ENCODE data around the gene DZANK1. TPM values are rescaled to one million over a fixed set of nuclear protein-coding genes. Genes with fewer than 3 reads are reported as not detected.
A peak's percentile ranks its signal among the peaks of the same experiment; 100 is the strongest.

The DZANK1 gene
- total and polyA plus RNA-seq, 9 of the 15 experiments (the other 6 are each of a cell fraction or from before 2014, with no cell fraction given), result 0.04 to 0.18 (median 0.11) TPM; not detected in 2

- peak overlapping the region; percentile 79 for H3K4me3 ChIP-seq
- H2AFZ ChIP-seq (ENCODE audit: low read depth, low read length), result peak overlapping the region; percentile 97
- H3K27me3 ChIP-seq (ENCODE audit: control insufficient read depth in 2 of 2, insufficient read depth in 2 of 2, low read length in 2 of 2), result no peaks in the 10 kb centered on the region
- peak overlapping the region; percentile 96 for H3K27ac ChIP-seq (ENCODE audit: extremely low read depth, low read depth, low read length)
- peaks cover 0 to 6% of the 10 kb centered on the region in 2 experiments; a peak in 2 of 5 replicates for H3K4me1 ChIP-seq (replicated peaks in 1 of 2; ENCODE audit: control insufficient read depth in 2 of 2, insufficient read depth in 2 of 2, low read length in 2 of 2)
- H3K9me3 ChIP-seq (replicated peaks; ENCODE audit: control insufficient read depth, insufficient read depth, low read depth, low read length), result no peaks in the 10 kb centered on the region
- peak overlapping the region; percentile 86 for H3K4me2 ChIP-seq (ENCODE audit: insufficient read depth, low read length)
- H3K79me2 ChIP-seq (ENCODE audit: control insufficient read depth, insufficient read depth, low read length), result peaks cover 17% of the 10 kb centered on the region
- POLR2A ChIA-PET, result interaction anchor here (0.7 to 1.9 kb wide), 5 partner anchors 9 to 372 kb away, joined by 3 to 8 read pairs (median 6); partner anchors contain the start of genes DZANK1, POLR3F and RBBP9
- CTCF ChIA-PET (ENCODE audit: low intra/inter-chr PET ratio), result no interaction called here
- H3K9me1 ChIP-seq (ENCODE audit: control insufficient read depth, insufficient read depth, low read length), result no peaks in the 10 kb centered on the region
- H3K9ac ChIP-seq (ENCODE audit: insufficient read depth in 1 of 2, low read depth in 2 of 2, low read length in 2 of 2), result peak overlapping the region in 1 of 2 experiments; percentile 84; a peak in 3 of 4 replicates
- intact Hi-C loops (cut with micrococcal nuclease), result no loop called here
- 35% methylated on average over 7 of the region's 8 CpGs for WGBS (ENCODE audit: insufficient coverage, low coverage, missing lambda C conversion rate)
- no peaks in the 10 kb centered on the region for H4K20me1 ChIP-seq (replicated peaks; ENCODE audit: control insufficient read depth, insufficient read depth, low read length)
- in situ Hi-C loops (cut with MboI), result no loop called here
- H3K36me3 ChIP-seq (ENCODE audit: control insufficient read depth, insufficient read depth, low read length), result peaks cover 18% of the 10 kb centered on the region
- FAIRE-seq (peak; percentile 32), ATAC-seq (0 out of 3 replicates have a peak, but pooled peaks have one; percentile 12), DNase-seq (ENCODE audit: extremely low read depth in 1 of 4, low spot score in 3 of 4) (peak in 1 of 4 experiments; percentile 21)
- BruUV-seq (replicated peaks), result no TSS peak
- no peak for TF ChIP-seq ZBTB40 (IDR thresholded peaks at IDR 0.05)
- no peak for TF ChIP-seq ZBTB40 (CRISPR knock-in tag; IDR thresholded peaks at IDR 0.05)
- no peak for TF ChIP-seq ZBED1 (IDR thresholded peaks at IDR 0.05)
- no peak for TF ChIP-seq HINFP (tag; conservative IDR thresholded peaks at IDR 0.05; ENCODE audit: low read depth)
- no peak for TF ChIP-seq HMG20B (CRISPR knock-in tag; IDR thresholded peaks at IDR 0.05)
- TF ChIP-seq CBFA2T2 (conservative IDR thresholded peaks at IDR 0.05), result no peak
- TF ChIP-seq YY1 (IDR thresholded peaks at IDR 0.05; ENCODE audit: borderline replicate concordance in 1 of 3, control insufficient read depth in 1 of 3, extremely low read depth in 1 of 3, insufficient read depth in 3 of 3, insufficient read length in 1 of 3, insufficient replicate concordance in 2 of 3, low read depth in 1 of 3, low read length in 2 of 3), result peak in 1 of 3 experiments; percentile 37
- no peak for TF ChIP-seq VEZF1 (CRISPR knock-in tag; IDR thresholded peaks at IDR 0.05)
- no peak for TF ChIP-seq L3MBTL2 (IDR thresholded peaks at IDR 0.05)
These were observed 39.9 kb upstream of the DZANK1 start for GRCh38 chr20:18506744-18507143.
